Hematopoietic multipotent progenitor cell treated with erythropoietin and hydrocortisone succinate and interleukin-3 and kit ligand, for 4 days (in vitro differentiated cells): ENCODE measurements around the gene ELMO1.
A peak's percentile ranks its signal among the peaks of the same experiment; 100 is the strongest.

Experiments
- DNase-seq: peaks from one replicate; pipeline ENCODE4 v3.0.0-alpha.2; 2015

Gene ELMO1

DNA sequence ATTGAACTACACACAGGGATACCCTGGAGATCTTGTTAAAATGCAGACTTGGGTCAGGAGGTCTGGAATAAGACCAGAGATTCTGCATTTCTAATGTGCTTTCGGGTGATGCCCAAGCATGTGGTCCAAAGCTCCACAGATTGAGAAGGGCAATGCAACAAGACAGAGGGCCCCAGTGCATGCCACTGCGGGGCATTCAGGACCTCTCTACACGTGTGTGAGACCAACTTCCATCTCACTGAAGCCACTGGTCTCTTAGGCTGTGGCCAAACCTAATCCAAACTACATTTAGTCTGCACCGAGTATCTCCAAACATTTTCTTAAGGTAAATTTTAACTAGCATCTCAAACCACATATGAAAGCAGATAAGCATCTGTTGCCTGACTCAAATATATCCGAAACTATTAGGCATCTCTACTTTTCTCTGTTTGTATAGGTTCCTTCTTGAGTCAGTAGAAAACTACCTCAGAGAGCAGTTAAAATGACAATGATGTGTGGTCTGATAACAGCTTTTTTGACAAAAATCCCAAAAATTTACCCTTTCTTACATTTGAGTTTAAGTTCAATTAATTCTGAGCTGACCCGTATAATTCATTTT lies 107.5 kb downstream of the ELMO1 start:
- DNase-seq = no peak

GRCh38 chr7:37338966-37339365 lies 109.7 kb downstream of the ELMO1 start:
- DNase-seq = no peak

DNA sequence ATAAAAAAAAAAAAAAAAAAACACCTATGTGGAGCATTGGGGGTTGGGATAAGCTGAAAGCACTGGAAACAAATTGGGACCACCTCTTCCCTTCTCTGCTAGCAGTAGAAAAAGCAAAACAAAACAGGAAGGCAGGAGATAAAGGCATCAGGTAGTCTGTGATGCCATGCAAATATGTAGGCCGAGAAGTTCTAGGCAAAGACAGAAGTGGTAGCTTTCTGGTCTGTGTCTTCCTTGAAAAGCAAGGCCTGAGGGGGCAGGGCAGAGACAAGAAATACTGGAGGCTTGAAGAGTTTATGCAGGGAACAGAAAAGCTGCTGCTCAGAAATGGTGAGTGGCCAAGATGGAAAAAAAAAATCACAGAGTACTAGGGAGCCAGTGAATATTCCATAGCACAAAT lies 111.1 kb downstream of the ELMO1 start:
- no peak for DNase-seq

DNA sequence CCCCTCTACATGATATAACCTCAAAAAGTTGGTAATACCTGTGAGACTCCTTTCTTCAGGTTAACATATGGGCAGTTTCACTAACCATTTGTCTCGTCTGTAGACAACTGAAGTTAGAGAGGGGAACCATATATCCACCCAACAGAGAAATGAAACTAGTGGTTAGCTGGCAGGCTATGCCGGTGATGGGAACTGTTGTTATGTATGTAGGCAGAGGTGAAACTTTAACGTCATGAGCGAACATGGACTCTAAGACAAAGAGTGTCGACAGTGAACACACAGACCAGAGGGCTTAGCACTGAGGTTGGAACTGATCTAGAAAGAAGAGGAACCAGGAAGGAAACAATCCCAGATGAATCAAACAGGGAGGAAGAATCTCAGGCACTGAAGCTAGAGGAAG lies 112.4 kb downstream of the ELMO1 start:
- DNase-seq = no peak

- DNase-seq = no peak
Observed at GRCh38 chr7:37333075-37333474, 115.6 kb downstream of the ELMO1 start.

GRCh38 chr7:37332243-37333016 lies 116.2 kb downstream of the ELMO1 start:
- no peak for DNase-seq

GRCh38 chr7:37330775-37331174 lies 117.9 kb downstream of the ELMO1 start:
- no peak for DNase-seq

DNA sequence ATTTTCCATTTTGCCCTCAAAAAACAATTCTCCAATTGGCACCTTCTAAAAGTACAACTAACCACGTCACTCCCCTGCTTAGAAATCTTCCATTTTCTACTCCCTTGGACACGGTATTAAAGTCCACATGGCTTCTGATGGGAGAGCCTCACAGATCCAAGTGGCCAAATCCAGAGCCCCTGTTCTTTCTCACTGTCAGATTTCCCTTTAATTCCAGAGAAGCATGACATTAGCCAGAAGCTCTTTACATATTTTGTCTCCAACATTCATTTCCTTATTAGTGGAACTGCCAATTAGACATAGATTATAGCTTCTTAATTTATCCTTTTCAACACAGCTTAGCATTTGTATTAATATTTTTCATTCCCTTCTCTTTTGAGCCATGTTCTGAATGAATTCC lies 118.7 kb downstream of the ELMO1 start:
- DNase-seq = no peak

- no peak for DNase-seq
Observed at GRCh38 chr7:37327288-37327687, 121.4 kb downstream of the ELMO1 start.

- no peak for DNase-seq
Observed at GRCh38 chr7:37323966-37324365, 124.7 kb downstream of the ELMO1 start.

DNA sequence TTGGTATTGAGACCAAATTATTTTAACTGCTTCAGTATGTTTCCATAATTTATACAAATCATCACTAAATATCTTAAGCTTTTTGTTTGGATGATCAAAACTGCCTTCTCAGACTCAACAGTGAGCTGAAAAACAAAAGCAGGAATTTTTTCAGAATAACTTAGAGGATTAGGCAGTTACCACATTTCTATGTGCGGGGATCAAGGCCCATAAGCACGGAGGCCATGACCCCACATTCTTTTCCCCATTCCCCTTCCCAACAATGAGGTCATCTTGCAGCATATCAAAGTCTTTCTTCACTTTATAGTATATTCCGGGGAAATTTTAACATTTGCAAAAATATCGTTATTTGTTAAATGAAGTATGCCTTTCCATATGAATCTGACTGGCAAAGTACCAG lies 125.8 kb downstream of the ELMO1 start:
- no peak for DNase-seq

GRCh38 chr7:37320848-37321468 lies 127.7 kb downstream of the ELMO1 start:
- DNase-seq = no peak

DNA sequence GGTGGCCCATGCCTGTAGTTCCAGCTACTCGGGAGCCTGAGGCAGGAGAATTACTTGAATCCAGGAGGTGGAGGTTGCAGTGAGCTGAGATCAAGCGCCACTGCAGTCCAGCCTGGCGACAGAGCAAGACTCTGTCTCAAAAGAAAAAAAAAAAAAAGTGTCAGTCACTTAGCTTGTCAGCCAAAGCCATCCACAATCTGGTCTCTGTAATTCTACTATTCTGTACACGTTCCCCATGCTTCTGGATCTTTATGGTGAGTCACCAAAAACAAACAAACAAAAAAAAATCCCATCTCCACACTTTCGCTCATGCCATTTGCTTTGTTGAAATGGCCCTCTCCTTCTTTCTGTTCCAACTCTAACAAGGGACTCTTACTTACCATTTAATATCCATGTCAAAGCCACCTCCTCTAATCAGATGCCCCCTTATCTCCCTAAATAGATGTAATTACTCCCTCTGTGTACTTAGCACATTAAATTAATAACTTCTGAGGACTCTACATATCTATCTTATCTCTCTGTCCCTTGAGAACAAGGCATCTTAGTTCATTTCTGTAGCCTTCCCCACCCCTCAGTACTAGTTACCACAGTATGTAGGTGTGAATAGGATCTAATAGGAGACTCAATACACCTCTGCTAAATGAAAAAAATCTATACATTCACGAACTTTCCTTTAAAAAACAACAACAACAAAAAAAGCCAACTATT lies 128.4 kb downstream of the ELMO1 start:
- no peak for DNase-seq

- DNase-seq = no peak
Observed at GRCh38 chr7:37318541-37318940, 130.1 kb downstream of the ELMO1 start.

DNA sequence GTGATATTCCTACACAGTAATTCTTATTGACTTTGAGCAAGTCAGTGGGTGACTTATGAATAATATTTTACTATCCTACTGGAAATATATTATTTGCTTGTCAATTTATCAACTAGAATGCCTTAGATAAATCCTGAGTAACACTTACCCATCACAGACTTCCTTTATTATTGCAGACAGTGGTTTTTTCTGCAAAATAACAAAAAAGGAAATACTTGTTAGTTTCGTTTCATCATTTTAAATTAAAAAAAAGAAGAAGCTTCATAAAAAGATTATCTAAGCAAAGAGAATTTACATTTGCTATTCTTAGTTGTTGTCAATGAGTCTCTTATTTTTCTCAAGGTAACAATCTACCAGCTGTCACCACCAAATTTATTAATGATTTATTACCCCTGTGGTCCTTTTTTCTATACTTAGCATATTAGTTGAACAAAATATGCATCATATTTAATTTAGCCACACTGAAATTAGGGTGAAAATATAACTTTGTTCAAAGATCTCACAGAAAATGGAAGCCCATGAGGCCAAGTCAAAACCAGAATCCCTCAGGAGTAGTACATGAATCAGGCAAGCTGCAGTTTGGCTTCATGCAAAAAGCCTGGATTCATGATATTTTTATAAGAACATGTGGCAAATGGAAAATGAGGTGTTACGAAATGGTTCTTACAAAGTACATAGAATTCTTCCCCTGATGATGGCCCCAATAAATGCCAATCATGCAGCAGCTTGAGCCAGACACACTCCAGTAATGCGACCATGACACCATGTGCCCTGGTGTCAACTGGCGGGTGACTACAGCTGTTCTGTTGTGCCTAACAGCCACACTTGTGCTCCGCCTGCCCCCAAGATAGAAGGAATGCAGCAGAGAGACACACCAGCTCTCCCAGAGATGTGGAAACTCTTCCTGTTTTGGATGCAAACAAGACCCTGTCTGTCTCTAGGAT lies 132.6 kb downstream of the ELMO1 start:
- DNase-seq = no peak

DNA sequence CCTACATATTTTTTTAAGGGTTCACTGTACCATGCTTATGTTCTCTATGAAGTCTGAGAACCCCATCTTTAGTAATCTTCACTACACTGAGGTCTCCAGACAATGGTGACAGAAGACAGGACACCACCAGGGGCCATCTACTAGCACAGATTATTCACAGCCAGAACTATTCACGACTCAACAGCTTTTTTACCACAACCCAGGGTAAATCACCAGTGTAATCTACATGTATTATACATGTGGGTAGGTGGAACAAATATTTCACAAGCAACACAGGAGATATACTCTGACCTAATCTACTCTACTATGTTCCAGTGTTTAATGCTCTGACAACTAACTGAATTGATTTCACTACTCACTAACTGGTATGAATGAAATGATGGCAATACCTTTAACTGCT lies 136.1 kb downstream of the ELMO1 start:
- no peak for DNase-seq

- no peak for DNase-seq
Observed at GRCh38 chr7:37311355-37311754, 137.3 kb downstream of the ELMO1 start.

- peak; percentile 64 for DNase-seq
Observed at GRCh38 chr7:37310327-37311080, 138.2 kb downstream of the ELMO1 start.

DNA sequence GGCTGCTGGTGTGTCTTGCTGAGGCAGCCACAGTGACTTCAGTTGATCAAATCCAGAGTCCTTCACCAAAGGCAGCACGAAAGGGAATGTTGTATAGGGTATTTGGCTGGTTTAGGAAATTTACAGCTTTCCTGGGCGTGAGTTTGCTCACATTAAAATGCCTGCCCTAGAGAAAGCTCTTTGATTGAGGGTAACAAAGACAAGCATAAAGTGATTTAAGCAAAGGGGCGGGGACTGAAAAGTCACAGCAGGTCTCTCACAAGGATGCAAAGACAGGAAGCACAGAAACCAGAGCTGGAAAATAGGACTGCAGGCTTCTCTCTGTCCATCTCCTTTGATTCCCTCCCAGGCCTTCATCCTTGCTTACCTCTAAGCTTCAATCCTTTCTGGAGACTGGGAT lies 139.2 kb downstream of the ELMO1 start:
- DNase-seq = no peak

GRCh38 chr7:37304921-37305320 lies 143.7 kb downstream of the ELMO1 start:
- DNase-seq = no peak

DNA sequence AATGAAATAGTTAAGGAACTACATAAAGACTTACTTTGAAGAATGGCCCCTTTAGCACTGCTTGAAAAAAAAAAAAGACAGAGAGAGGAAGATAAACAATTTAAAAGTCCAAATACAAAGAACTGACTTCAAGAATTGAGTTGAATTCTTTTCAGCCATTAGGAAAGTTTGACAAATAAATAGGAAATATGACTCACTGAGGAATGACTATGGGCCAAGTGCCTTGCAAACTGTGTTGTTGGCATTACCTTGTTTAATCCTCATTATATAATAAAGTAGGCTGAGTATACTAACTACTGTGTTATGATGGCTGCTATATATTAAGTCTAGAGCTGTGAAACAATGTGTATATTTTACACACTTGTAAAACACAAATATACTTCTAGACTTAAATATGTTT lies 151.1 kb downstream of the ELMO1 start:
- DNase-seq = no peak

GRCh38 chr7:37295401-37295800 lies 153.3 kb downstream of the ELMO1 start:
- DNase-seq = no peak
